NCI-H345 treated with DMSO at 0.1 percent for 48 hours (cell line): ENCODE results near the gene FAM120B.
A peak's percentile ranks its signal among the peaks of the same experiment; 100 is the strongest.

Experiments
- DNase-seq: peaks from one replicate; lab custom pipeline; 2025; ENCODE audit not compliant: unreplicated experiment; lab: John Stamatoyannopoulos, UW

The FAM120B gene

GRCh38 chr6:170416959-170417606 is 110.5 kb downstream of the FAM120B start:
- no peak for DNase-seq

- no peak for DNase-seq
Measured at GRCh38 chr6:170417881-170418280, 111.3 kb downstream of the FAM120B start.

- no peak for DNase-seq
Measured at GRCh38 chr6:170420283-170420682, 113.7 kb downstream of the FAM120B start.

- DNase-seq, result no peak
Measured at GRCh38 chr6:170420791-170421776, 114.5 kb downstream of the FAM120B start.

GRCh38 chr6:170421921-170422320 is 115.4 kb downstream of the FAM120B start:
- no peak for DNase-seq

GRCh38 chr6:170423030-170423429 is 116.5 kb downstream of the FAM120B start:
- no peak for DNase-seq

- no peak for DNase-seq
Measured at GRCh38 chr6:170423814-170424603, 117.5 kb downstream of the FAM120B start.

GRCh38 chr6:170424604-170425126 is 118.1 kb downstream of the FAM120B start:
- no peak for DNase-seq

GRCh38 chr6:170429450-170429849 is 122.9 kb downstream of the FAM120B start:
- DNase-seq, result no peak

- no peak for DNase-seq
Measured at GRCh38 chr6:170433163-170434116, 126.9 kb downstream of the FAM120B start.

GRCh38 chr6:170434117-170434820 is 127.7 kb downstream of the FAM120B start:
- DNase-seq, result no peak

- no peak for DNase-seq
Measured at GRCh38 chr6:170434821-170435155, 128.2 kb downstream of the FAM120B start.

- DNase-seq, result no peak
Measured at GRCh38 chr6:170435766-170436165, 129.2 kb downstream of the FAM120B start.

GRCh38 chr6:170436209-170436809 is 129.8 kb downstream of the FAM120B start:
- no peak for DNase-seq

- no peak for DNase-seq
Measured at GRCh38 chr6:170437719-170438401, 131.3 kb downstream of the FAM120B start.

- DNase-seq, result peak; percentile 83
Measured at GRCh38 chr6:170438402-170438753, 131.8 kb downstream of the FAM120B start.

GRCh38 chr6:170438861-170439260 is 132.3 kb downstream of the FAM120B start:
- no peak for DNase-seq
